HepG2 (cell line): ENCODE measurements around the gene SPESP1. TPM values are rescaled to one million over a fixed set of nuclear protein-coding genes. Genes with fewer than 3 reads are reported as not detected.
A peak's percentile ranks its signal among the peaks of the same experiment; 100 is the strongest.

Experiments used
- CCDC6 ChIP-seq: sonication (generic); formaldehyde crosslinking; IDR thresholded peaks from 2 replicates; pipeline ENCODE4 v1.8.1; 2022; ENCODE audit warnings: mild to moderate bottlenecking, missing genetic modification reagents, moderate library complexity
- CEBPG ChIP-seq: IDR thresholded peaks from 2 replicates; pipeline ENCODE4 v1.6.1; 2016
- CREM ChIP-seq, 2 experiments: sonication (generic) in 1 of 2; formaldehyde crosslinking in 1 of 2; IDR thresholded peaks; 2 replicates each; pipeline versions ENCODE4 v1.4.0 to v1.6.1; 2016 to 2020; ENCODE audit warnings: antibody characterized with exemption in 1 of 2, mild to moderate bottlenecking in 1 of 2, missing genetic modification reagents in 1 of 2
- EP300 ChIP-seq, 3 experiments: sonication (generic) in 1 of 3; formaldehyde crosslinking in 1 of 3; IDR thresholded peaks; 2 replicates each; pipeline versions ENCODE4 v1.5.1 to v1.6.1; 2011 to 2020; ENCODE audit warnings: low read depth in 2 of 3, low read length in 2 of 3, borderline replicate concordance in 1 of 3, improper control_type of control experiment in 1 of 3, mild to moderate bottlenecking in 1 of 3, missing genetic modification reagents in 1 of 3, moderate library complexity in 1 of 3
- FOXA3 ChIP-seq: IDR thresholded peaks from 2 replicates; pipeline ENCODE4 v1.6.1; 2016; ENCODE audit warnings: missing genetic modification reagents, missing compliant biosample characterization
- FOXJ3 ChIP-seq: sonication (generic); formaldehyde crosslinking; IDR thresholded peaks from 2 replicates; pipeline ENCODE4 v1.4.0; 2020; ENCODE audit warnings: missing genetic modification reagents, mild to moderate bottlenecking, borderline replicate concordance
- FOXK1 ChIP-seq: sonication (generic); formaldehyde crosslinking; IDR thresholded peaks from 2 replicates; pipeline ENCODE4 v1.4.0; 2020; ENCODE audit warnings: low read depth, missing genetic modification reagents, borderline replicate concordance
- FOXO1 ChIP-seq: sonication (generic); formaldehyde crosslinking; IDR thresholded peaks from 2 replicates; pipeline ENCODE4 v1.4.0; 2020; ENCODE audit warnings: missing genetic modification reagents
- FOXP1 ChIP-seq, 2 experiments: fragments of 450-650 bp in 1 of 2; IDR thresholded peaks; 2 replicates each; pipeline ENCODE4 v1.6.1; 2017 to 2018; ENCODE audit warnings: antibody characterized with exemption in 1 of 2
- HHEX ChIP-seq: IDR thresholded peaks from 2 replicates; pipeline ENCODE4 v1.6.1; 2016; ENCODE audit warnings: control low read depth
- HMG20A ChIP-seq: IDR thresholded peaks from 2 replicates; pipeline ENCODE4 v1.6.1; 2016; ENCODE audit warnings: borderline replicate concordance
- MIER3 ChIP-seq: IDR thresholded peaks from 2 replicates; pipeline ENCODE4 v1.6.1; 2016; ENCODE audit warnings: missing compliant biosample characterization, borderline replicate concordance
- NFKBIZ ChIP-seq: IDR thresholded peaks from 2 replicates; pipeline ENCODE4 v1.6.1; 2018; ENCODE audit warnings: missing genetic modification reagents, missing compliant biosample characterization
- PRMT3 ChIP-seq: sonication (generic); formaldehyde crosslinking; IDR thresholded peaks from 2 replicates; pipeline ENCODE4 v1.8.1; 2022; ENCODE audit warnings: low read depth, mild to moderate bottlenecking, moderate library complexity, missing genetic modification reagents, borderline replicate concordance
- RARA ChIP-seq: IDR thresholded peaks from 2 replicates; pipeline ENCODE4 v1.6.1; 2016; ENCODE audit warnings: missing genetic modification reagents, missing compliant biosample characterization
- RXRB ChIP-seq: IDR thresholded peaks from 2 replicates; pipeline ENCODE4 v1.6.1; 2016; ENCODE audit warnings: borderline replicate concordance, missing genetic modification reagents, missing compliant biosample characterization
- SOX13 ChIP-seq, 3 experiments: fragments of 450-650 bp in 1 of 3; sonication (generic) in 1 of 3; formaldehyde crosslinking in 1 of 3; IDR thresholded peaks in 2 of 3; conservative IDR thresholded peaks in 1 of 3; 2 replicates each; pipeline versions ENCODE4 v1.5.0 to v1.6.1; 2016 to 2020; ENCODE audit warnings: antibody characterized with exemption in 1 of 3, mild to moderate bottlenecking in 1 of 3, missing compliant biosample characterization in 1 of 3, missing genetic modification reagents in 1 of 3, moderate library complexity in 1 of 3
- SOX6 ChIP-seq, 2 experiments: fragments of 450-650 bp in 1 of 2; sonication (generic) in 1 of 2; formaldehyde crosslinking in 1 of 2; IDR thresholded peaks; 2 replicates each; pipeline versions ENCODE4 v1.4.0 to v1.6.1; 2017 to 2020; ENCODE audit warnings: antibody characterized with exemption in 1 of 2, mild to moderate bottlenecking in 1 of 2, missing genetic modification reagents in 1 of 2
- ZNF143 ChIP-seq: sonication (generic); formaldehyde crosslinking; IDR thresholded peaks from 2 replicates; pipeline ENCODE4 v1.4.0; 2020; ENCODE audit warnings: missing genetic modification reagents
- ZNF414 ChIP-seq: sonication (generic); formaldehyde crosslinking; IDR thresholded peaks from 2 replicates; pipeline ENCODE4 v1.5.0; 2020; ENCODE audit warnings: missing genetic modification reagents
- polyA plus RNA-seq, 8 experiments: library from polyadenylated mRNA; depleted of rRNA in 3 of 8; stranded (reverse) in 7 of 8; unstranded in 1 of 8; fragments of >200 nt; fragmentation: Illumina TruSeq in 4 of 8; extraction: Trizol in 4 of 8; gene quantifications; 2 replicates each; pipeline versions ENCODE4 v1.2.1 to v1.2.3, GENCODE V29; 2011 to 2016; ENCODE audit warnings: low read depth in 4 of 8, missing spikeins in 1 of 8, mixed read lengths in 1 of 8; ENCODE audit not compliant: insufficient read depth in 1 of 8
- total RNA-seq, 5 experiments: library from RNA; depleted of rRNA; stranded (reverse); fragments of >200 nt; fragmentation: Illumina TruSeq; extraction: Trizol; gene quantifications; 2 replicates each; pipeline ENCODE4 v1.2.3, GENCODE V29; 2016; ENCODE audit warnings: low read depth in 1 of 5

SPESP1 gene
- total and polyA plus RNA-seq, 2 of the 13 experiments (the other 11 are each of a cell fraction or from before 2014, with no cell fraction given): not detected

- no peak for TF ChIP-seq FOXP1 (IDR thresholded peaks at IDR 0.05)
- peak; percentile 69 for TF ChIP-seq FOXP1 (CRISPR knock-in tag; IDR thresholded peaks at IDR 0.05)
- 0 out of 2 replicates have a peak, but pooled peaks have one; percentile 50 for TF ChIP-seq CCDC6
- TF ChIP-seq RARA: peak; percentile 8; the same call in 1 of the 2 replicates
- peak; percentile 24; the same call in 1 of the 2 replicates for TF ChIP-seq FOXJ3 (CRISPR knock-in tag)
- 0 out of 2 replicates have a peak, but pooled peaks have one; percentile 11 for TF ChIP-seq RXRB (CRISPR knock-in tag)
- TF ChIP-seq FOXA3 (CRISPR knock-in tag): peak; percentile 88
- TF ChIP-seq NFKBIZ (CRISPR knock-in tag): 0 out of 2 replicates have a peak, but pooled peaks have one; percentile 30
- TF ChIP-seq SOX6 (IDR thresholded peaks at IDR 0.05): no peak
- peak; percentile 26; the same call in 1 of the 2 replicates for TF ChIP-seq SOX6 (CRISPR knock-in tag; IDR thresholded peaks at IDR 0.05)
- no peak for TF ChIP-seq PRMT3 (CRISPR knock-in tag)
- TF ChIP-seq ZNF143 (CRISPR knock-in tag): no peak
- TF ChIP-seq SOX13 (IDR thresholded peaks at IDR 0.05): no peak
- peak in 1 of 2 experiments; percentile 62; a peak in 2 of 4 replicates for TF ChIP-seq SOX13 (CRISPR knock-in tag; conservative IDR thresholded peaks at IDR 0.05 in 1 of 2, IDR thresholded peaks at IDR 0.05 in 1 of 2)
- peak; percentile 78 for TF ChIP-seq HHEX (CRISPR knock-in tag)
- TF ChIP-seq MIER3: peak; percentile 31; the same call in 1 of the 2 replicates
- TF ChIP-seq FOXO1 (CRISPR knock-in tag): peak; percentile 52; the same call in 1 of the 2 replicates
- 0 out of 2 replicates have a peak, but pooled peaks have one; percentile 1 for TF ChIP-seq CREM (IDR thresholded peaks at IDR 0.05)
- no peak for TF ChIP-seq CREM (CRISPR knock-in tag; IDR thresholded peaks at IDR 0.05)
- TF ChIP-seq FOXK1 (CRISPR knock-in tag): 0 out of 2 replicates have a peak, but pooled peaks have one; percentile 34
- peak; percentile 77 for TF ChIP-seq HMG20A (CRISPR knock-in tag)
- TF ChIP-seq ZNF414: 0 out of 2 replicates have a peak, but pooled peaks have one; percentile 5
- peak in 1 of 2 experiments; percentile 38; a peak in 1 of 4 replicates for TF ChIP-seq EP300 (IDR thresholded peaks at IDR 0.05; ENCODE audit: low read depth in 2 of 2, low read length in 2 of 2)
- no peak for TF ChIP-seq EP300 (CRISPR knock-in tag; IDR thresholded peaks at IDR 0.05; ENCODE audit: borderline replicate concordance)
- TF ChIP-seq CEBPG (CRISPR knock-in tag): peak; percentile 93
Observed at GRCh38 chr15:68900027-68900426, 30.3 kb upstream of the SPESP1 start (continued).
